ENCODE results near the gene PLEKHA1.

Gene PLEKHA1

DNA sequence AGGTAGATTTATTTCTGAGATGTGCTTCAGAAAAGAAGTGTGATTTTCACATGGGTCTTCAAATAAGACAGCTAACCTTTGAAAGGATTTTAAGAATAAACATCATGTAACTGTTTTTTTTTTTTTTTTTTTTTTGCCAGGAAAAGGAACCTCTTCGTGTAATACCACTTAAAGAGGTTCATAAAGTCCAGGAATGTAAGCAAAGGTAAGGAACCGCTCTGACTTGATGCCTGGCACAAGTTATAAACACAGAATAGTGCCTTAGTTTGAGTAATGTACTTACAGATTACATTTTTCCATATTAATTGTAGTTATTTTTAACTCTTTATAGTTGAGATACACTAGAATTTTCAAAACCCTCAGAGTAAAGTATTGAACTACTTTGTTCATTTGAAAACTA is 49.6 kb downstream of the PLEKHA1 start:
- no peak for DNase-seq

DNA sequence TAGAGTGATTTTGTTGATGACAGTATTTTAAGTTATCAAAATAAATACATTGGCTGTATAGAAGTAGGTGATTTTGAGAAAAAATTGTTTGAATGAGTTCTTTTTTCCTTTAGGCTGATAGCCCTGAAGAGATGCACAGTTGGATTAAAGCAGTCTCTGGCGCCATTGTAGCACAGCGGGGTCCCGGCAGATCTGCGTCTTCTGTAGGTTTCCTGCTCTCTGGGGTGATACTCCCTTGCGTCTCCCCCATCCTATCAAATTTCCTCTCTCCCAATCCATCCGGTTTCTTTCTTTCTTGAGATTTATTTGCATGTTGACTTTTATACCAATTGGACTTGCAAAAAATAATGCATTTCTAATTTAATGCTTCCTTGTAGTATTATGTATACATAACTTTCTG is 52.3 kb downstream of the PLEKHA1 start:
- DNase-seq, result no peak

DNA sequence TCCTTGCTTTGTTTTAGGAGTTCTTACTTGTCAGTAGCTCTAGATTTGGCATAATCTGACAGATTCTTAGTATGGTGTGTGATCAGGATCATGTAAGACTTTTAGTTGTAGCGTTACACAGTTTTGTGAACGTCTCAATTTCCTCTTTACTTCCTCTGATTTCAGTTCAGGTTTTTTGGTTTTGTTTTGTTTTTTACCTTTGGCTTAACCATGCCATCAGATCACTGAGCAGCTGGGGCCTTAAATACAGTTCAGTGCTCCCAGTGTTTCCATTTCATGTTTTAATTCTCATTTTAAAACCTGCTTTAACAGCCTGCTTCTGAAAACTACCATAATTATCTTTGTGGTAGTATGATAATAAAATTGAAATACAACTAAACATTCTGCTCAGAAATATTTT is 52.8 kb downstream of the PLEKHA1 start:
- no peak for DNase-seq

DNA sequence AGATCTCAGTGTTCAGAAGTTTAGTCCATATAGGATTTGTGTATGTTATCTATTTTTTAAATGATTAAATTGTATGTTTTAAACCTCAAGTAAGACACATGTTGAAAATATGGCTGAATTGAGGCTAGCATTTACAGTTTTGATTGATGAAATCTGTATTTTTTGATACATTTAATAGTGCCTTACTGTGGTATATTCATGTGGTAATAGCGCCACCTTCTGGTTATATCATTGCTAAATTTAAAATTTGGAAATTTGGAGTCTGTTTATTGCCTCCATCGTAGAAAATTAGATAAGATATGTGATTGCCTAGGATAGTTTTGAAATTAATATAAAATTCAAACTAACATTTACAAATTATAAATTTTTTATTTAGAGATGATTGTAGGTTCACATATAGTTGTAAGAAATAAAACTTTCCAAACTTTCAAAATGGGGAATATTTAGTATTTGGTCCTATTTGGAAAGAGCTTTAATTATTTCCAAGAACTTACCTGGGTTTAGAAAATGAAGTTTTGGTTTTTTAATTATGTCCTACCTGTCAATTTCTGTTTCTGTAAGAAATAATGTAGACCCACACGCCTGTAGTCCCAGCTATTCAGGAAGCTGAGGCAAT is 60.8 kb downstream of the PLEKHA1 start:
- no peak for DNase-seq

DNA sequence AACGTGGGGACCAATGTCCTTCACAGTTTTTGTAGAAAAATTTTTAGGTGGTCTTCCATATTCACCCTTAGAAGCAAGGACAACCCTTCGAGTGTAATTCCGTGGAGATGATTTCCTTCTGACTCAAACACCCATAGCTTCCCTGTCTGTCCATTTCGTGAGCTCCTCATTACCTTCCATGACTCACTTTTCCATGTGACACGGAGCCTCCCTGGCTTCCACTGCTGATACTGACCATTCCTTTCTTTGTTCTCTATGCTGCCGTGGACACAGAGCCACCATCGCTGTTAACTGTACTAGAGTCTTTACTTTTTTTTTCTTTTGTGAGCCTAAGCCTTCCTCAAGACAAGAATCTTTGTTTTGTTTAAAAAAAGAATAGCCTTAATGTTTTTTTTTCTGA is 67.5 kb downstream of the PLEKHA1 start:
- no peak for DNase-seq

DNA sequence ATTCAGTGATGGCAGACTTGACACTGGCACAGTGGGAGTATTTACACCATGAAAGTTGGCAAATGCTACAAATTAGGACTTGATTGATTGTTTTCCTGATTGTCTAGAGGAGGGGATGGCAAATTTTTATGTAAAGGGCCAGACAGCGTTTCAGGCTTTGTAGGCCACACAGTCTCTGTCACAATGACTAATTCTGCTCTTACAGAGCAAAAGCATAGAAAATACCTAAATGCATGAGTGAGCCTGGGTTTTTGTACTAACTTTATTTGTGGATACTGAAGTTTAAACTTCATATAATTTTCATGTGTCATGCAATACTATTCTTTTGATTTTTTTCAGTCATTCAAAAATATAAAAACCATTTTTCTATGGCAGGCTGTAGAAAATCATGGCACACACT is 71.0 kb downstream of the PLEKHA1 start:
- no peak for DNase-seq

DNA sequence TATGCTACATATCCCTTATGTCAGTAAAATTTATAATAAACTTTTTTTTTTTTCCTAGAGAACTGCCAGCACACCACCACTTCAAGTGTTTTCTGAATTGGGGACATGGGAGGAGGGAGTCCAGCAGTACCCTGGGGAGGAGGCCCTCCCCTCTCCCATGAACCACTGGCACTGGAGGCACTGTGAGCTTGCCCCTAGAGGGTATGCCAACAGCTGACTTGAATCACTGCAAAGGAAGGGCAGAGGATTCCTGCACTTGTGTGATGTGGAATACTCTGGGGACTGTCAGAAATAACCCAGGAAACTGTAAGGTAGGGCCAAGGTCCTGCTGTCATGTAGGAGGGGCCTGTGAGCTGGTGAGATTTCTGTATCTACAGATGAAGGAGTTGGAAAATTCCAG is 71.4 kb downstream of the PLEKHA1 start:
- no peak for DNase-seq

DNA sequence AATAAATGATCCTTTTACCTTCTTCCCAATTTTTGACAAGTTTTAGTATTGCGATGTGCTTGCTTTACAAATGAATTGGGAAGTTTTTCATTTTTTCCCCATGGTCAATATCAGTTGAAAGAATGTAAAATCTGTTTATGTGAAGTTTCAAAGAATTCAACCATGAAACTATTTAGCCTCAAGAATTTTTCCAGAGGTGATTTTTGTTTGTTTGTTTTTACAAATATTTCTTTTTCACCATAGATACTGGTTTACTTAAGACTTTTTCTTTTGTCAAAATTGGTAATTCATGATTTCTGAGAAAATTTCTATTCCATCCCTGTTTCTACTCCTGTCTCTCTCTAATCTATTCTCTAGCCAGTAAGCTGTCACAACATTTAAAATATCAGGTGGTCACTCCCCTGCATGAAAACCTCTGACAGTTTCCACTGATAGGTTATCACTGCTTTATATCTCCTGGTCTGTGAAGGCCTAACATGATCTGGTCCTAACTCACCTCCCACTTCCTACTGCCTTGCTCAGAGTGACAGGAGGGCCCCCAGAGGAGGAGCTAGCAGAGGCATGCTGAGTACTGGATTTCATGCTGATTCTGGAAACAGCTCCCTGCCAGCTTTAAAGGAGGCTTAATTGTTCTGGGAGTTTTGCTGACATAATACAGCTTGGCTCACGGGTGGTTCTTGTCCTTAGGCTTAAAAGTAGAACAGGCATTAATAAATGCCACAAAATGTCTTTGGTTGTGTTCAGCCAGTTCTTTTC is 72.3 kb downstream of the PLEKHA1 start:
- no peak for DNase-seq

DNA sequence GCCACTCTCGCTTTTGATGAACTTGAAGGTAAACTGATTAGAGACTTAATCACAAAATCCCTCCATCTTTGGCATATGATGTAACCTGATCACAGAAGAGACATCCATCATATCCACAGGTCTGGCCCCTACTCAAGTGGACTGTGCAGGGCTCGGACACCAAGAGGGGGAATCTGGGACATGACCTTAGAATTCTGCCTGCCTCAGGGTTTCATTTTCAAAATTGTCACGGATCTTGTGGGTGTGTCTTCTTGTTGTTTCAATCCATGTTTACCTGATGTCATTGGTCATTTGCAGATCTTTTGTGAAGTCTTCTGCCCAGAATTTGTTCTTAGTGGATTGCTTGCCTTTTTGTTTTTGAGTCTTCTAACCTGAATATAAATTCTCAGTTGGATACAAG is 74.1 kb downstream of the PLEKHA1 start:
- DNase-seq, result no peak

DNA sequence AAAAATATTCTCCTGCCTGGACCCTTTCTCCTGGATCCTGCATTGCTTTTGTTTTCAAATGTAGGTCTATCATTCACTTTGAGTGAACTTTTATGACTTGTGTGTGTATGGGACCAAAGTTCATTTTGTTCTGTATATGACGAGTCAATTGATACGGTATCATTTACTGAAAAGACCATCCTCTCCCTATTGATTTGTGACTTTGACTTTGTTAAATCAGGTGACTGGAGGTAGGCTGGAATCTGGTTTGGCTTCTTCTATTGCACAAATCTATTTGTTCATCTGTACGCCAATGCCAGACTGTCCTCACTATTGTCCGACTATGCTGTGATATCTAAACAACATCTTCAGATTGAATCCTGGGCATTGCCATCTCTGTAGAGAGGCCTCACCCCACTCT is 74.6 kb downstream of the PLEKHA1 start:
- no peak for DNase-seq

DNA sequence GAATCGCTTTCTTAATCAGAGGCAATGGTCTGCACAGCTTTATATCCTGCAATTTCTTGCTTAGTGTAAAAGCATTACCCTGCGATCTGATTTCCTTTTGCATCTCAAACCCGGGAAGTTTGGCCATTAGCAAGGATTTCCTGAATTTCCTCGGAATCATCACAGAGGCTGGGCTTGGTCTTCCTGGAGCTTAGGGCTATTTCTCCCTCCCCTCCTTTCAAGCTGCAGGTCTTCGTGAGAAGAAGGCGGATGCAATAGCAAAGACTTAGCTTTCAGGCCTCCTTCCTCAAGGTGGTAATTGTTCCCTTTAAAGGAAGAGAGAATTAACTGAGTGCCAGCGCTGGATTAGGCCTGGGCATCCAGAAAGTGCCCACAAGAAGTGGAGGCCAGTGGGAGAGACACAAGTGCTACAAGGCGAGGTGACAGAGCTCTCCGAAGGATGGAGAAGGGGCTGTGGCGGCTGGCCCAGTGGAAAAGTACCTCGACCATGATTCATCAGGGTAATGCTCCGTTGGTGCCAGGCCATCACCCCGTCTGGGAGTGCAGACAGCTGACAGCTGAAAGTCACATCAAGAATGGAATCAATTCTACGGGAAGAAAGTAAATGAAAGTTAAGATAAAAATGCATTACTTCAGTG is 76.0 kb downstream of the PLEKHA1 start:
- DNase-seq, result no peak

DNA sequence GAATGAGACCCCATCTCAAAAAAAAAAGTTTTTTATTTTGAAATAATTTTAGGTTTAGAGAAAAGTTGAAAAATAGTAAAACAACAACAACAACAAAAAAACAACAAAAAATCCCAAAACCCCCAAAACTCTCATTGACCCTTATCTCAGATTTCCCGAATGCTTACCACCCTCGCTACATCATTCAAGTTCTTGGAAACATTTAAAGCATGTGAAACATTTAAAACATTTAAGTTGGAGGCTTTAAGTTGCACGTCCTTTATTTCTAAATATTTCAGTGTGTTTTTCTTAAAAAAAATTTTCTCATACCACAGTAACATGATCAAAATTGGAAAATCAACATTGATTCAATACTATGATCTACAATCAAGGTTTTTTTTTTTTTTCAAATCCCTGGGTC is 79.6 kb downstream of the PLEKHA1 start:
- DNase-seq, result no peak

DNA sequence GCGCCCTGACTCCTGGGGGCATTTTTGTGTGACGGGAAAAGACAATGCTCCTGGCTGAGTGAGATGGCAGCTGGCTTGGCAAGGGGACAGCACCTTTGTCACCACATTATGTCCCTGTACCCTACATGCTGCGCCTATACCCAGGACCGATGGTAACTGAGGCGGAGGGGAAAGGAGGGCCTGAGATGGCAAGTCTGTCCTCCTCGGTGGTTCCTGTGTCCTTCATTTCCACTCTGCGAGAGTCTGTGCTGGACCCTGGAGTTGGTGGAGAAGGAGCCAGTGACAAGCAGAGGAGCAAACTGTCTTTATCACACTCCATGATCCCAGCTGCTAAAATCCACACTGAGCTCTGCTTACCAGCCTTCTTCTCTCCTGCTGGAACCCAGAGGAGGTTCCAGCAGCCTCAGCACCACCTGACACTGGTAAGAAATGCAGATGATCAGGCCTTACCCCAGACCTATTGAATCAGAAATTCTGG is 80.1 kb downstream of the PLEKHA1 start, which contains the start of gene ARMS2:
Gene ARMS2 (plus strand): TSS at position 51 of the 478 bp plus-strand sequence. CDS start 75 bp downstream, at position 126.
- DNase-seq, result no peak

DNA sequence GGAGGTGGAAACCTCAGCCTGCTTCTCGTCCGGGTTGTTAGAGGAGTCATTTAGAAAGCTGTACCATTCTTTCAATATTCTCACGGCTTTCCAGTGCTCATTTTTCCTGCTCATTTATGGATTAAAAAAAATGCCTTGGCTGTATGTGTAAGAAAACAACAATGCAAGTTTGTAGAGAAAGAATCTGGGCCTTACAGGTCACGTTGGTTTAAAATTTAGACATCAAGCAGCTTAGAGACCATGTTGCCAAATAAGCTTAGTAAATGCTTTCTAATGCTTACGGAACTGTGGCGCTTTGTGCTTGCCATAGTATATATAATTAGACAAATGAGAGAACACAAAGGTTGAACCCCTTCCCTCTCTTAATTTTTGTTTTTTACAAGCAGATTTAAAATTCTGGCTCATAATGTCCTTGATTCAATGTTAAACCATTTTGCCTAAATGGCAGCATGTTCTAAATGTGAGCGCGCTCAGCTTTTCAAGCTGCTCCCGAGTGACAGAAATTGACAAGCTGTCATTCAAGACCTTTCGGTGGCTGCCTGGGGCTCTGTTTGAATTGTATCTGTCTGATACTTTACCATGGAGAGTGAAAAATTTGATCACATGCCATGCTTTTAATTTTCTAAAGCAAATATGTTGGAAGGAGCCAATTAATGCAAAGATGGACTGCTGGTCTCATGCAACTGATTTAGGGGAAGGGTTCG is 81.0 kb downstream of the PLEKHA1 start:
- no peak for DNase-seq

DNA sequence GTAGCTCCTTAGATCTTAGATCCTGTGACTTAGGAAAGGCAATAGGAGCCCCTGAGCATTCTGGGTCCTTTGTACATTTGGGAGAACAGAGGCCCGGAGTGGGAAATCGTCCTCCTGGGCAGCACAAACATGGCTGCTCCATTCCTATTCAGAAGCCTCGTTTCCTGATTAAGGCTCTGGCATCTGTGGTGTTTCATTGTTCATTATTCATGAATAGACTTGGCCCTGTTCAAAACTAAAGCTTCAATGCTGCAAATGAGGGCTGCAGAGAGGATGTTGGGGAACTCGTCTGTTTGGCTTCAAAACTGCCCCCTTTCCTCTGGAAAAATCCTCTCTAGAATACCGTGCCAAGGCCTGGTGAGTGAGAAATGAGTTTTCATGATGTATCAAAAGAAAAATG is 83.4 kb downstream of the PLEKHA1 start:
- DNase-seq, result no peak

DNA sequence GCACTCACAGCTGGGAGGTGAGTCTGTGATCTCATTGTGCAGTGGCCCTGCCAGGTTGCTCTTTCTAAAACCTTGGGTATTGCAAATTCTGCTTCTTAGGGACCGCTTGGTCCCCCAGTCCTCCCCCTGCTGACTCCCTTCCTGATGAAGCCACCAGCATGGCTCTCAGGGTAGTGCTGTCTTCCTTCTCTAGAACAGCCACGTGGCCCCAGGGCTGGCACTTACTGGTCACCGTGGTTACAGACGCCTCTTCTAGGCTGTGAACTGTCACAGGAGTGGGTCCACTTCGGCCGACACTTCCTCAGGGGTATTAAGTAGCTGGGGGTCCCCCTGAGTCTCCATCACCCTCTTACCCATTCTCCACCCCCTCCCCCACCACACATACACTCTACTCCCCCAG is 84.2 kb downstream of the PLEKHA1 start:
- no peak for DNase-seq

DNA sequence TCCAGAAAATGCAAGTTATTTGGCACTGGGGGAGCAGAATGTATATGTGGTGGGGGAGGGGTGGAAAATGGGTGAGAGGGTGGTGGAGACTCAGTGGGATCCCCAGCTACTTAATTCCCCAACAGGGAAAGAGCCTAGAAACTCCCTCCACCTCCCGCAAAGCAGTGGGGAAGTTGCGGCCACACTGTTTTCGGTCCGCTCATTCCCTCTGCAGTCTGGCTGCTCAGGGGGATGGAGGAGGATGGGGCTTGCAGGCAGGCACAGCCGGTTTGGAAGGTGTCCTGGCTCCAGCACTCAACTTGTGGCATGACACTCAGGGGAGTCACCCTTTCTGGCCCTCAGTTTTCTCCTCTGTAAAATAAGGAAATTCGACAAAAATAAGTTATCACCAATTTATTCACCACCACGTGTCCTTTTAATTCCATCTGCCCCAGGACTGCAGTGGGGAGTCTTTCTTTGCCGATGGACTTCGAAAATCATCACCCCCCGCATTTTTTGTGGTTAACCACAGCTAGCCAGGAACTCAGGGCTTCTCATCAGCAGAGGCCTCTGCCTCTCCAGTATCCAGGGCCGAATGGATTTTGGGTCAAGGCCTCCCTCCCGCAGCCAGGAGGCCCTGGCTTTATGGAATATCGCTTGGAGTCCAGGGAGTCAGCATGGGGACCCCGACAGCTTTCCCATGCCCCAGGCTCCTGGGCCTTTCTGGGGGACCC is 85.2 kb downstream of the PLEKHA1 start:
- no peak for DNase-seq

DNA sequence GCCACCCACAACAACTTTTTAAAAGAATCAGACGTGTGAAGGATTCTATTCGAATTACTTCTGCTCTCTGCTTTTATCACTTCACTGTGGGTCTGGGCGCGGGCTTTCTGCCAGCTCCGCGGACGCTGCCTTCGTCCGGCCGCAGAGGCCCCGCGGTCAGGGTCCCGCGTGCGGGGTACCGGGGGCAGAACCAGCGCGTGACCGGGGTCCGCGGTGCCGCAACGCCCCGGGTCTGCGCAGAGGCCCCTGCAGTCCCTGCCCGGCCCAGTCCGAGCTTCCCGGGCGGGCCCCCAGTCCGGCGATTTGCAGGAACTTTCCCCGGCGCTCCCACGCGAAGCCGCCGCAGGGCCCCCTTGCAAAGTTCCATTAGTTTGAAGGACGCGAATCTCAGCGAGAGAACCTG is 86.4 kb downstream of the PLEKHA1 start:
- no peak for DNase-seq

DNA sequence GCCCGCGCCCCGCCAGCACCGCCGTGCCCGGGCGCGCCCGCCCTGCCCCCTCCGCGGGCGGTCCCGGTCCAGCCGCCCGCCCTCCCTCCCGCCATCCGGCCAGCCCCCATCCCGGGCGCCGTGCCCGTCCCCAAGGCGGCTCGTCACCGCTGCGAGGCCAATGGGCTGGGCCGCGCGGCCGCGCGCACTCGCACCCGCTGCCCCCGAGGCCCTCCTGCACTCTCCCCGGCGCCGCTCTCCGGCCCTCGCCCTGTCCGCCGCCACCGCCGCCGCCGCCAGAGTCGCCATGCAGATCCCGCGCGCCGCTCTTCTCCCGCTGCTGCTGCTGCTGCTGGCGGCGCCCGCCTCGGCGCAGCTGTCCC is 86.8 kb downstream of the PLEKHA1 start, which contains the start of gene HTRA1:
Gene HTRA1 (plus strand): TSS at position 187 of the 362 bp plus-strand sequence. CDS start 100 bp downstream, at position 287.
- DNase-seq, result no peak

DNA sequence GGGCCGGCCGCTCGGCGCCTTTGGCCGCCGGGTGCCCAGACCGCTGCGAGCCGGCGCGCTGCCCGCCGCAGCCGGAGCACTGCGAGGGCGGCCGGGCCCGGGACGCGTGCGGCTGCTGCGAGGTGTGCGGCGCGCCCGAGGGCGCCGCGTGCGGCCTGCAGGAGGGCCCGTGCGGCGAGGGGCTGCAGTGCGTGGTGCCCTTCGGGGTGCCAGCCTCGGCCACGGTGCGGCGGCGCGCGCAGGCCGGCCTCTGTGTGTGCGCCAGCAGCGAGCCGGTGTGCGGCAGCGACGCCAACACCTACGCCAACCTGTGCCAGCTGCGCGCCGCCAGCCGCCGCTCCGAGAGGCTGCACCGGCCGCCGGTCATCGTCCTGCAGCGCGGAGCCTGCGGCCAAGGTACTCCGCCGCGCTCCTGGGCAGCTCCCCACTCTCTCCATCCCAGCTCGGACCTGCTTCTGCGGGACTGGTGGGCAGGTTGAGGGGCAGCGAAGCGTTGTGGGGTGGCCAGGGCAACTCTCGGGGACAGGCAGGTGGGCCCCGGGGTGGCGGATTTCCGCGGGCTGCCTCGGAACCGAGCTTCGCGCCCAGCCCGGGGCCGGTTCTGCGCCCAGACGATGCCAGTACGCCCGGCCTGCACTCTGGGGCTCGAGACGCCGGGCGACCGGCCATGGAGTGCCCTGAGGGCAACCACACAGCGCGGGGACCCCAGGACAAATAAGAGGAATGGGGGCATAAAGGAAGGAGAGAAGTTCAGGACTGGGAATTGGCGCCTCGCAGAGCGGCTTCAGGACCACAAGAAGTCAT is 87.4 kb downstream of the PLEKHA1 start:
- DNase-seq, result no peak

DNA sequence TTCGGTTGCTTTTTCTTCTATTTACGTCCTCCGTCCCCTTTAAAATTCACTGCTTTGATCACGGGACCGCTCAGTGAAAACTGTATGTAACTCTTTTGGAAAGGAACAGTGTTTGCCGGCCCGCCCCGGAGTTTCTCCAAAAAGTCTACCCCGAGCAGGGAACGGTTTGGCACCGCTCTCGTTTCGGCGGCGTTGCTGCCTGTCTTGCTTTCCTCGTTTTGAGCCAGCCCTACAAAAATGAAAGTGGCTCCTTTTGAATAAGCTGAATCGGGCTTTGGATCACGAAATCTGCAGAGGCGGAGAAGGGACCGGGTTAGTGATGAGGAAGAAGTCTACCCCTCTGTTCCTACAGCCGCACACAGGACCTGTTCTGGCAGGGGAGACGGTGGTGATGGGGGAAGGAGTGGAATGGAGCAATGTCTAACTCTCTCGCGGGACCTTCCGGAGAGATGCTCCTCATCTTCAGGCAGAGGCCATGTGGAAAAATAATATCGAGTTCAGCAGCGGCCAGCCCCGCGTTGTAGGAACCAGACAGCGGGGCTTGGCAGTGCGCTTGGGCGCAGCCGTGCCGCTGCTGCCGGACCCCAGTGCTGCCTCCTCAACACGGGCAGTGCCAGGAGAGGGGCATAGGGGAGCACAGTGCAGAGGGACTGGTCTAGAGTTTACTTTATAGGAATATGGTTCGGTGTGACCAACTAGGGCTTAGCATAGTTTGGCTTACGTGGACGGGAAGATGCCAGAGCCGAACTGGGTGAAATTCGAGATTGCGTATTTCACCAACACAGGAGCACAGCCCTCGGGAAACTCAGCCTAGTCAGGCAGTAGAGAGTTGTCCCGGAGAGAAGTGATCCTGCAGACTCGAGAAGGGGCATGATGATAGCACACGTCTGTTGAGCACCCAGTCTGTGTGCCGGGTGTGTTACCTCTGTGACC is 88.3 kb downstream of the PLEKHA1 start:
- no peak for DNase-seq

All from CD4-positive, alpha-beta T cell treated with Interleukin-17A for 4 hours (primary cell).